ENCODE data around the gene SLC2A10.

SLC2A10 gene

GRCh38 chr20:46713957-46714834 lies 4.7 kb downstream of the SLC2A10 start:
- no peak for TF ChIP-seq BHLHE40 (IDR thresholded peaks at IDR 0.05; ENCODE audit: borderline replicate concordance)
- TF ChIP-seq TARDBP (IDR thresholded peaks at IDR 0.05): no peak
- no peak for TF ChIP-seq ZNF384 (IDR thresholded peaks at IDR 0.05)
- no peak for TF ChIP-seq FOXA1 (IDR thresholded peaks at IDR 0.05)
- TF ChIP-seq SUZ12 (IDR thresholded peaks at IDR 0.05): no peak
- TF ChIP-seq CTBP1 (IDR thresholded peaks at IDR 0.05; ENCODE audit: borderline replicate concordance): no peak
- TF ChIP-seq, protein P1, sequence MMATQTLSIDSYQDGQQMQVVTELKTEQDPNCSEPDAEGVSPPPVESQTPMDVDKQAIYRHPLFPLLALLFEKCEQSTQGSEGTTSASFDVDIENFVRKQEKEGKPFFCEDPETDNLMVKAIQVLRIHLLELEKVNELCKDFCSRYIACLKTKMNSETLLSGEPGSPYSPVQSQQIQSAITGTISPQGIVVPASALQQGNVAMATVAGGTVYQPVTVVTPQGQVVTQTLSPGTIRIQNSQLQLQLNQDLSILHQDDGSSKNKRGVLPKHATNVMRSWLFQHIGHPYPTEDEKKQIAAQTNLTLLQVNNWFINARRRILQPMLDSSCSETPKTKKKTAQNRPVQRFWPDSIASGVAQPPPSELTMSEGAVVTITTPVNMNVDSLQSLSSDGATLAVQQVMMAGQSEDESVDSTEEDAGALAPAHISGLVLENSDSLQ (IDR thresholded peaks at IDR 0.05): no peak
- no peak for TF ChIP-seq ARNT (IDR thresholded peaks at IDR 0.05)
- ChIA-PET CTCF (no interaction called here), POLR2A (no interaction called here)
- DNase-seq (ENCODE audit: extremely low spot score): no peak

DNA sequence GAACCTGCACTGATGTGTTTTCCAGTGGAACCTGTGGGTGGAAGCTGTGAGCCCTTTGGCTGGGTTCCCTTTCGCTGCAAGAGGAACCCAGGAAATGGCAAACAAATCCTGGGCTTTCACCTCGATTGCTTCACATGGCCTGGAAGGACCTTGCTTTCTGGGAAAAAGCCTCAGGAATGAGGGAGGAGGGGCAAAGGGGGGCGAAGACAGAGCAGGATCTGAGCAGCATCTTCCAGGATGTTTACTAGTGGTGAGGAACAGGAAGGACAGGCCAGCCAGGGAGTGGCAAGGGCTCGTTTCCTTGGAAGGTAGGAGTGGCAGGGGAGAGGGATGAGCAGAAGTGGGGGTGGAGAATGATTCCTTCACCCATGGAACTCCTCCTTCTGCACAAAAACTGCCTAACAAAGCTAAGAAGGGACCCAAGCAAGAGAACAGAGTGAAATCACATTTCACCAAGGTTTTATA lies 5.9 kb downstream of the SLC2A10 start:
- POLR2A ChIA-PET: no interaction called here
- CTCF ChIA-PET: no interaction called here
- DNase-seq (ENCODE audit: extremely low spot score): no peak
- TF ChIP-seq, protein P1 (IDR thresholded peaks at IDR 0.05): no peak
- TF ChIP-seq ELF4 (IDR thresholded peaks at IDR 0.05): no peak
- TF ChIP-seq TARDBP (IDR thresholded peaks at IDR 0.05): no peak
- TF ChIP-seq CTBP1 (IDR thresholded peaks at IDR 0.05; ENCODE audit: borderline replicate concordance): no peak
- no peak for TF ChIP-seq LEF1 (IDR thresholded peaks at IDR 0.05; ENCODE audit: borderline replicate concordance)

GRCh38 chr20:46717818-46718541 lies 8.5 kb downstream of the SLC2A10 start:
- no peak for DNase-seq (ENCODE audit: extremely low spot score)
- TF ChIP-seq CTBP1 (IDR thresholded peaks at IDR 0.05; ENCODE audit: borderline replicate concordance): no peak
- no peak for TF ChIP-seq ZNF384 (IDR thresholded peaks at IDR 0.05)
- no peak for TF ChIP-seq TARDBP (IDR thresholded peaks at IDR 0.05)
- no peak for TF ChIP-seq SUZ12 (IDR thresholded peaks at IDR 0.05)
- no peak for TF ChIP-seq ARNT (IDR thresholded peaks at IDR 0.05)
- no peak for TF ChIP-seq NFRKB (IDR thresholded peaks at IDR 0.05)
- TF ChIP-seq HDGF (IDR thresholded peaks at IDR 0.05; ENCODE audit: borderline replicate concordance): no peak
- TF ChIP-seq FOXA1 (IDR thresholded peaks at IDR 0.05): no peak
- no peak for TF ChIP-seq SP1 (IDR thresholded peaks at IDR 0.05)
- TF ChIP-seq, protein P1 (IDR thresholded peaks at IDR 0.05): no peak
- CTCF ChIA-PET: interaction anchor here (0.6 kb wide), 1 partner anchor 330 kb away, joined by 3 read pairs; no protein-coding TSS in a partner anchor
- POLR2A ChIA-PET: no interaction called here

GRCh38 chr20:46720019-46720418 lies 10.6 kb downstream of the SLC2A10 start:
- POLR2A ChIA-PET: no interaction called here
- no peak for DNase-seq (ENCODE audit: extremely low spot score)
- CTCF ChIA-PET: no interaction called here
- TF ChIP-seq BHLHE40 (IDR thresholded peaks at IDR 0.05; ENCODE audit: borderline replicate concordance) (no peak), ZNF384 (IDR thresholded peaks at IDR 0.05) (no peak), CTBP1 (IDR thresholded peaks at IDR 0.05; ENCODE audit: borderline replicate concordance) (no peak), ELF4 (IDR thresholded peaks at IDR 0.05) (no peak), ARNT (IDR thresholded peaks at IDR 0.05) (no peak), L3MBTL2 (conservative IDR thresholded peaks at IDR 0.05) (no peak), SP1 (IDR thresholded peaks at IDR 0.05) (no peak), FOXK2 (IDR thresholded peaks at IDR 0.05) (no peak), HDGF (IDR thresholded peaks at IDR 0.05; ENCODE audit: borderline replicate concordance) (no peak), LEF1 (IDR thresholded peaks at IDR 0.05; ENCODE audit: borderline replicate concordance) (no peak), FOXA1 (IDR thresholded peaks at IDR 0.05) (no peak), FOXM1 (IDR thresholded peaks at IDR 0.05; ENCODE audit: borderline replicate concordance) (no peak), NFRKB (IDR thresholded peaks at IDR 0.05) (no peak)
- TF ChIP-seq, protein P1 (IDR thresholded peaks at IDR 0.05): no peak

DNA sequence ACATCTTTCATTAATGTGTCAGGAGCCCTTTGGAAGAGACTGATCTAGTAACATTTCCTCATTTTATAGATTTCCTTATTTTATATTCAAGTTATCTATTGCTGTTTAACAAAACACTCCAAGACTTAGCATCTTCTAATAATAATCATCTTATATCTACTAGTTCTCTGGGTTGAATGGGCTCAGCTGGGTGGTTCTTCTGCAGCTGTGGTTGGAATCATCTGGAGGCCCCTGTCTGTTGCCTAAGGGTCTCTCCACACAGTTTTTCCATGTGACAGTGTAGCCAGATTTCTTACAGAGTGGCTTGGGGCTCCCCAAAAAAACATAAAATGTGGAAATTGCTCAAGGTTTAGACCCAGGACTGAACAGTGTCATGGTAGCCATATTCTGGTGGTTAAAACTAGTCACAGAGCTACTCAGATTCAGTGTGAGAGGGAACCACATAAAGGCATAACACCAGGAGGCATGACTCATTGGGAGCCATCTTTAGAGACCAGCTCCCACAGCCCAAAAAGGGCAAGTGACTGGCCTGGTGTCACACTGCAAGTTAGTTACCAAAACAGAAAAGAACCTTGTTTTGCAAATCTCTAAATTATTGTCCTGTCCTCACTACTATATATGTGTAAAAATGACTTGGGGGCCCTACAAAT lies 11.5 kb downstream of the SLC2A10 start:
- TF ChIP-seq SP1 (IDR thresholded peaks at IDR 0.05) (no peak), NFRKB (IDR thresholded peaks at IDR 0.05) (no peak), FOXM1 (IDR thresholded peaks at IDR 0.05; ENCODE audit: borderline replicate concordance) (no peak), SUZ12 (IDR thresholded peaks at IDR 0.05) (no peak), FOXK2 (IDR thresholded peaks at IDR 0.05) (no peak), ELF4 (IDR thresholded peaks at IDR 0.05) (no peak), HDGF (IDR thresholded peaks at IDR 0.05; ENCODE audit: borderline replicate concordance) (no peak)
- TF ChIP-seq, protein P1 (IDR thresholded peaks at IDR 0.05): no peak
- ChIA-PET CTCF (interaction anchor here (0.6 kb wide), 1 partner anchor 31 kb away, joined by 8 read pairs; no protein-coding TSS in a partner anchor), POLR2A (no interaction called here)
- DNase-seq (ENCODE audit: extremely low spot score): no peak

All from HEK293T (cell line).